ENCODE measurements around the gene CHMP2A. TPM values are rescaled to one million over a fixed set of nuclear protein-coding genes. Genes with fewer than 3 reads are reported as not detected.

Gene CHMP2A
- total RNA-seq, 2 donors from 2014 or later = 22.7 to 66.4 TPM

- peaks cover 19% of the 10 kb centered on the region for H3K4me1 ChIP-seq
- WGBS, 2 donors = 93 to 94% methylated on average over 8 of the region's 8 CpGs
- no peaks in the 10 kb centered on the region for H3K27me3 ChIP-seq
- H3K27ac ChIP-seq = no peak overlapping the region
- DNase-seq = peak in 1 of 4 donors; percentile 8
- no peaks in the 10 kb centered on the region for H3K9me3 ChIP-seq
- TF ChIP-seq POLR2A (IDR thresholded peaks at IDR 0.05) = no peak
- no peak for TF ChIP-seq CTCF (IDR thresholded peaks at IDR 0.05)
- no peak overlapping the region for H3K4me3 ChIP-seq
- intact Hi-C loops (cut with DNase I) = no loop called here
- no peak for ATAC-seq
- H3K36me3 ChIP-seq (replicated peaks in 1 of 2; ENCODE audit: insufficient read depth in 1 of 2, low read depth in 2 of 2) = no peaks in the 10 kb centered on the region
These were observed 16.7 kb upstream of the CHMP2A start for GRCh38 chr19:58571575-58571947.

- DNase-seq (peak; percentile 1 to 14 (median 9)), ATAC-seq (no peak)
- WGBS, 2 donors = 88 to 95% methylated on average over 16 to 25 of the region's 25 CpGs
- intact Hi-C loops (cut with DNase I) = no loop called here
- no peaks in the 10 kb centered on the region for H3K36me3 ChIP-seq (replicated peaks in 1 of 2; ENCODE audit: insufficient read depth in 1 of 2, low read depth in 2 of 2)
- no peaks in the 10 kb centered on the region for H3K27me3 ChIP-seq
- TF ChIP-seq CTCF (IDR thresholded peaks at IDR 0.05) (no peak), POLR2A (IDR thresholded peaks at IDR 0.05) (no peak)
- no peak overlapping the region for H3K4me3 ChIP-seq
- H3K9me3 ChIP-seq = no peaks in the 10 kb centered on the region
- peaks cover 19% of the 10 kb centered on the region for H3K4me1 ChIP-seq
- no peak overlapping the region for H3K27ac ChIP-seq
These were observed 16.1 kb upstream of the CHMP2A start for GRCh38 chr19:58570770-58571574.

- DNase-seq = peak; percentile 2 to 11 (median 6)
- no peaks in the 10 kb centered on the region for H3K27me3 ChIP-seq
- H3K36me3 ChIP-seq (replicated peaks in 1 of 2; ENCODE audit: insufficient read depth in 1 of 2, low read depth in 2 of 2) = no peaks in the 10 kb centered on the region
- no peak overlapping the region for H3K4me3 ChIP-seq
- intact Hi-C loops (cut with DNase I) = no loop called here
- H3K9me3 ChIP-seq = no peaks in the 10 kb centered on the region
- H3K27ac ChIP-seq = no peak overlapping the region
- H3K4me1 ChIP-seq = peaks cover 19% of the 10 kb centered on the region
- no peak for TF ChIP-seq CTCF (IDR thresholded peaks at IDR 0.05)
- no peak for TF ChIP-seq POLR2A (IDR thresholded peaks at IDR 0.05)
- WGBS, 2 donors = 88% methylated on average over 7 to 8 of the region's 8 CpGs
- ATAC-seq = no peak
These were observed 15.2 kb upstream of the CHMP2A start for GRCh38 chr19:58569943-58570670.

GRCh38 chr19:58569191-58569942, 14.5 kb upstream of the CHMP2A start:
- ATAC-seq (no peak), DNase-seq (peak in 3 of 4 donors; percentile 1 to 10 (median 9))
- Histone ChIP-seq H3K27me3 (no peaks in the 10 kb centered on the region), H3K27ac (no peak overlapping the region), H3K9me3 (no peaks in the 10 kb centered on the region), H3K4me1 (peaks cover 17% of the 10 kb centered on the region), H3K4me3 (no peak overlapping the region), H3K36me3 (replicated peaks in 1 of 2; ENCODE audit: insufficient read depth in 1 of 2, low read depth in 2 of 2) (no peaks in the 10 kb centered on the region)
- TF ChIP-seq POLR2A (IDR thresholded peaks at IDR 0.05) (no peak), CTCF (IDR thresholded peaks at IDR 0.05) (no peak)
- intact Hi-C loops (cut with DNase I) = no loop called here
- WGBS, 2 donors = 84 to 92% methylated on average over 5 to 6 of the region's 6 CpGs
